ENCODE data around the gene MICAL3.
"Not testable (repeated sequence)": the region's sequence is repeated elsewhere in the genome, so short reads cannot be mapped to it uniquely, and the experiment has no call there.

MICAL3 gene

GRCh38 chr22:17764852-17765251 is 259.5 kb downstream of the MICAL3 start:
- not testable (repeated sequence) for H3K36me3 ChIP-seq (ENCODE audit: control insufficient read depth, insufficient read depth, low read length); H3K4me1 ChIP-seq (ENCODE audit: control insufficient read depth, insufficient read depth, low read length); H3K9me3 ChIP-seq (ENCODE audit: control insufficient read depth, insufficient read depth, low read length); H3K27me3 ChIP-seq (ENCODE audit: control insufficient read depth, insufficient read depth, low read length); H3K4me3 ChIP-seq (ENCODE audit: low read length); H3K27ac ChIP-seq (ENCODE audit: low read length); DNase-seq (ENCODE audit: low read depth, low spot score)
- no CpG with 5 or more reads among the region's 5 CpGs for WGBS (ENCODE audit: insufficient coverage, insufficient read length)

DNA sequence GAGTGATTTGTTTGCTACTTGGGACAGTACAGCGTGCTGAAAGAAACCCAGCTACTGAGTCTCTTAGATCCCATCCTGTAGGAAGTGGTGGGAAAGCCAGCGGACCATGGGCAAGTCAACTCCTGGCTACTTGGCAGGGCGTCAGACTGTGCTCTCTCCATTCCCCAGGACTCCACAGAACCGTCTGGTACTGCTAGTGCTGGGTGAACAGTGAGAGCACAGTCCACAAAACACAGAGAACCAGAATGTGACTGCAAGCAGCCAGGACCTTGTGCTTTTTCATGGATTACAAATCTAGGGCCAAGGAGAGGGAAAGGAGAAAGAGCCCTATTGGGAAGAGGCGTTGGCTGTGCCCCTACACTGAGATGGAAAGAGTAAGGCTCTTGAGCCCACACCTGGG is 260.3 kb downstream of the MICAL3 start:
- Histone ChIP-seq H3K27me3 (ENCODE audit: control insufficient read depth, insufficient read depth, low read length) (no peaks in the 10 kb centered on the region), H3K4me1 (ENCODE audit: control insufficient read depth, insufficient read depth, low read length) (no peaks in the 10 kb centered on the region), H3K36me3 (ENCODE audit: control insufficient read depth, insufficient read depth, low read length) (no peaks in the 10 kb centered on the region), H3K4me3 (ENCODE audit: low read length) (no peak overlapping the region), H3K27ac (ENCODE audit: low read length) (no peak overlapping the region), H3K9me3 (ENCODE audit: control insufficient read depth, insufficient read depth, low read length) (no peaks in the 10 kb centered on the region)
- no peak for DNase-seq (ENCODE audit: low read depth, low spot score)
- no CpG with 5 or more reads among the region's 5 CpGs for WGBS (ENCODE audit: insufficient coverage, insufficient read length)

DNA sequence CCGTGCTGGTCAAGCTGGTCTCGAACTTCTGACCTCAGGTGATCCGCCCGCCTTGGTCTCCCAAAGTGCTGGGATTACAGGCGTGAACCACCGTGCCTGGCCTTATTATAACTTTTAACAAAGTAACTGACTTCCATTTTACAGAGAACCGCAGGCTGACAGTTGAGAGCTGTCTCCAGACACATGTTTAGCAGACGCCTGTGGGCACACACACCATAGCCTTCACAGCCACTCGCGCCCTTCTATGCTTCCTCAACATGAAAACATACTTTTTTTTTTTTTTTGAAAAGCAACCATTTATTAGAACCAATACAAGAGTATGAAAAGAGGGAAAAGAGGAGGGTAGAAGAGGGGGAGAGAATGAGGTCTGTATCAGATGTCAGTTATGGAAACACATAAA is 260.9 kb downstream of the MICAL3 start:
- not testable (repeated sequence) for H3K4me1 ChIP-seq (ENCODE audit: control insufficient read depth, insufficient read depth, low read length); H3K36me3 ChIP-seq (ENCODE audit: control insufficient read depth, insufficient read depth, low read length); DNase-seq (ENCODE audit: low read depth, low spot score); H3K27me3 ChIP-seq (ENCODE audit: control insufficient read depth, insufficient read depth, low read length); H3K9me3 ChIP-seq (ENCODE audit: control insufficient read depth, insufficient read depth, low read length); H3K27ac ChIP-seq (ENCODE audit: low read length); H3K4me3 ChIP-seq (ENCODE audit: low read length)
- WGBS (ENCODE audit: insufficient coverage, insufficient read length): no CpG with 5 or more reads among the region's 10 CpGs

GRCh38 chr22:17761138-17761488 is 263.2 kb downstream of the MICAL3 start:
- no peaks in the 10 kb centered on the region for H3K36me3 ChIP-seq (ENCODE audit: control insufficient read depth, insufficient read depth, low read length)
- H3K4me3 ChIP-seq (ENCODE audit: low read length): no peak overlapping the region
- H3K27ac ChIP-seq (ENCODE audit: low read length): no peak overlapping the region
- H3K9me3 ChIP-seq (ENCODE audit: control insufficient read depth, insufficient read depth, low read length): no peaks in the 10 kb centered on the region
- no peak for DNase-seq (ENCODE audit: low read depth, low spot score)
- no peaks in the 10 kb centered on the region for H3K4me1 ChIP-seq (ENCODE audit: control insufficient read depth, insufficient read depth, low read length)
- no CpG with 5 or more reads among the region's 4 CpGs for WGBS (ENCODE audit: insufficient coverage, insufficient read length)
- no peaks in the 10 kb centered on the region for H3K27me3 ChIP-seq (ENCODE audit: control insufficient read depth, insufficient read depth, low read length)

- no peaks in the 10 kb centered on the region for H3K27me3 ChIP-seq (ENCODE audit: control insufficient read depth, insufficient read depth, low read length)
- no peaks in the 10 kb centered on the region; the same call in 1 of the 2 replicates for H3K4me1 ChIP-seq (ENCODE audit: control insufficient read depth, insufficient read depth, low read length)
- no peaks in the 10 kb centered on the region; the same call in 1 of the 2 replicates for H3K36me3 ChIP-seq (ENCODE audit: control insufficient read depth, insufficient read depth, low read length)
- WGBS (ENCODE audit: insufficient coverage, insufficient read length): no CpG with 5 or more reads among the region's 14 CpGs
- H3K4me3 ChIP-seq (ENCODE audit: low read length): no peak overlapping the region
- DNase-seq (ENCODE audit: low read depth, low spot score): no peak
- no peak overlapping the region for H3K27ac ChIP-seq (ENCODE audit: low read length)
- no peaks in the 10 kb centered on the region for H3K9me3 ChIP-seq (ENCODE audit: control insufficient read depth, insufficient read depth, low read length)
These were observed 270.0 kb downstream of the MICAL3 start for GRCh38 chr22:17754233-17754925.

- Histone ChIP-seq H3K27me3 (ENCODE audit: control insufficient read depth, insufficient read depth, low read length) (no peaks in the 10 kb centered on the region), H3K27ac (ENCODE audit: low read length) (no peak overlapping the region), H3K4me1 (ENCODE audit: control insufficient read depth, insufficient read depth, low read length) (no peaks in the 10 kb centered on the region; the same call in 1 of the 2 replicates), H3K9me3 (ENCODE audit: control insufficient read depth, insufficient read depth, low read length) (no peaks in the 10 kb centered on the region), H3K36me3 (ENCODE audit: control insufficient read depth, insufficient read depth, low read length) (no peaks in the 10 kb centered on the region; the same call in 1 of the 2 replicates), H3K4me3 (ENCODE audit: low read length) (no peak overlapping the region)
- DNase-seq (ENCODE audit: low read depth, low spot score): no peak
- no CpG with 5 or more reads among the region's 13 CpGs for WGBS (ENCODE audit: insufficient coverage, insufficient read length)
These were observed 270.9 kb downstream of the MICAL3 start for GRCh38 chr22:17753401-17753989.

DNA sequence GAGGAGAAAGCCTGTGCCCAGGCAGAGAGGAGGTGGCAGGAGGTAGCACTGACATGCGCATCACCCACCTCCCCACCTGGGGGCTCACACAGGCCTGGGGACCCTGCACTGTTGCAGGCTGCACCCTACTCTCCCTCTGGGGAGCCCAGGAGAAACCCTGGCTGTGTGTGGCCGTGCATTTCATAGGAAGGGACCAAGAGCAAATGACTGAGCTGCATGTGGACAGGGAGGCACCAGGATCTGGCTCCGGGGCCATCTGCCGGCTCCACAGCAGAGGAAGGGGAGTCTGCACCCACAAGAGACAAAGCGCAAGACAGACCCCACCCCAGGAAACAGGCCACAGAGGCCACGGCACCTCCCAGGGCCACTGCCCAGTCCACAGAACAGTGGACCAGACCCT is 272.8 kb downstream of the MICAL3 start:
- Histone ChIP-seq H3K9me3 (ENCODE audit: control insufficient read depth, insufficient read depth, low read length) (no peaks in the 10 kb centered on the region), H3K4me3 (ENCODE audit: low read length) (no peak overlapping the region), H3K27me3 (ENCODE audit: control insufficient read depth, insufficient read depth, low read length) (no peaks in the 10 kb centered on the region), H3K27ac (ENCODE audit: low read length) (no peak overlapping the region), H3K36me3 (ENCODE audit: control insufficient read depth, insufficient read depth, low read length) (no peaks in the 10 kb centered on the region; the same call in 1 of the 2 replicates), H3K4me1 (ENCODE audit: control insufficient read depth, insufficient read depth, low read length) (no peaks in the 10 kb centered on the region; the same call in 1 of the 2 replicates)
- WGBS (ENCODE audit: insufficient coverage, insufficient read length): no CpG with 5 or more reads among the region's 6 CpGs
- no peak for DNase-seq (ENCODE audit: low read depth, low spot score)

DNA sequence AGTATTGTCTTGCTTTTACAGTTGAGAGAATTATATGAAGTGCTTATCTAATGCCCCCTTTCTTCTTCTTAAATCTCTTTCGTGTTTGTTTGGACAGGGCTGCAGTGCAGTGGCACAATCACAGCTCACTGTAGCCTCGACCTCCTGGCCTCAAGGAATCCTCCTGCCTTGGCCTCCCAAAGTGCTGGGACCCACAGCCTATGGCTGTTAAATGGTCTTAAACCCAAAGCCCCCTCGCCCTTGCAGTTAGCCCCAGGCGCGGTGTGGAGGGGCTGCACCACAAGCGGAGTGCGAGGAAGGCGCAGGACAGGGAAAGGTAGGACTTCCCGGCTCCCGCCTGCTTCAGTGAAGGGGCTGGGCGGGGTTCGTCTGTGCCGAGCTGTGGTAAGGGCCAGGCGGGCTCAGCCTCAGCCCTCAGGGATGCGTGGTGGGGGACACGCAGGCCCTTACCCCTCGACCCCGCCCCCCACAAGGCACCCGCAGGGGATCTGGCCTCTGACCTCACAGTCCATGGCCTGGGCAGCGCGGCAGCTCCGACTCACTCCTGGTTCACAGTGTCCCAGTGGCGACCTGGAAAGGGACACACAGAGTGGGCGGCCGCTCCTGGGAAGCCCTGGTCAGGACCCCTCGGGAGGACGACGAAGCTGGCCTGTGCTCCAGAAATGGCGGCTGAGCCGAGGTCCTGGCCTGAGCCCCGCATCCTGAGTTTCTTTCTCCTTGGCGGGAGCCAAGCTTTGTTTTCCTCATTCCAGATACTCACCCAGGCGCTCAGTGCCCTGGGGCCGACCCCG is 274.6 kb downstream of the MICAL3 start:
- Histone ChIP-seq H3K9me3 (ENCODE audit: control insufficient read depth, insufficient read depth, low read length) (no peaks in the 10 kb centered on the region), H3K27ac (ENCODE audit: low read length) (no peak overlapping the region), H3K36me3 (ENCODE audit: control insufficient read depth, insufficient read depth, low read length) (no peaks in the 10 kb centered on the region; the same call in 1 of the 2 replicates), H3K27me3 (ENCODE audit: control insufficient read depth, insufficient read depth, low read length) (no peaks in the 10 kb centered on the region), H3K4me3 (ENCODE audit: low read length) (no peak overlapping the region), H3K4me1 (ENCODE audit: control insufficient read depth, insufficient read depth, low read length) (no peaks in the 10 kb centered on the region; the same call in 1 of the 2 replicates)
- DNase-seq (ENCODE audit: low read depth, low spot score): no peak
- no CpG with 5 or more reads among the region's 35 CpGs for WGBS (ENCODE audit: insufficient coverage, insufficient read length)

- Histone ChIP-seq H3K27ac (ENCODE audit: low read length) (no peak overlapping the region), H3K4me3 (ENCODE audit: low read length) (no peak overlapping the region), H3K9me3 (ENCODE audit: control insufficient read depth, insufficient read depth, low read length) (no peaks in the 10 kb centered on the region), H3K27me3 (ENCODE audit: control insufficient read depth, insufficient read depth, low read length) (no peaks in the 10 kb centered on the region), H3K4me1 (ENCODE audit: control insufficient read depth, insufficient read depth, low read length) (peaks cover 1% of the 10 kb centered on the region; the same call in 1 of the 2 replicates), H3K36me3 (ENCODE audit: control insufficient read depth, insufficient read depth, low read length) (no peaks in the 10 kb centered on the region; the same call in 1 of the 2 replicates)
- DNase-seq (ENCODE audit: low read depth, low spot score): peak; percentile 39
- no CpG with 5 or more reads among the region's 40 CpGs for WGBS (ENCODE audit: insufficient coverage, insufficient read length)
These were observed 275.6 kb downstream of the MICAL3 start for GRCh38 chr22:17748555-17749353.

DNA sequence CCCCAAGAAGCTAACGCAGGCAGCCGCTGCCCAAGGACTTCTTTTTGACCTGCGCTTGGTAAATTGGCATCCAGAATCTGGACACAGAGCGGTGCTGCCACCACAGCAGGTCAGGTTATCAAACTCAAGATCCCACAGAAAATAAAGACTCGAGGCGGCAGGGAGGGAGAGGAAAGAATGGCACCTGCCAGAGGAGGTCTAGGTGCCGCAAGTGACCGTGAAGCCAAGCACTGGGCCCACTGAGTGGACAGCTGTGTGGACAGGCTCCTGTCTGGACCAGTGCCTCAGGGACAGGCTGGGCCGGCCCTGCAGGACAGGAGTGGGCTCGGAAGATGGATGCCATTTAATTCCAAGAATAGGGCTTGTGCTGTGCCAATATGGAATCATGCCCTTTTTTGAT is 277.4 kb downstream of the MICAL3 start:
- peaks cover 3% of the 10 kb centered on the region; the same call in 1 of the 2 replicates for H3K4me1 ChIP-seq (ENCODE audit: control insufficient read depth, insufficient read depth, low read length)
- no peaks in the 10 kb centered on the region for H3K9me3 ChIP-seq (ENCODE audit: control insufficient read depth, insufficient read depth, low read length)
- H3K36me3 ChIP-seq (ENCODE audit: control insufficient read depth, insufficient read depth, low read length): no peaks in the 10 kb centered on the region; the same call in 1 of the 2 replicates
- H3K4me3 ChIP-seq (ENCODE audit: low read length): no peak overlapping the region
- H3K27me3 ChIP-seq (ENCODE audit: control insufficient read depth, insufficient read depth, low read length): no peaks in the 10 kb centered on the region
- no peak overlapping the region for H3K27ac ChIP-seq (ENCODE audit: low read length)
- DNase-seq (ENCODE audit: low read depth, low spot score): no peak
- WGBS (ENCODE audit: insufficient coverage, insufficient read length): no CpG with 5 or more reads among the region's 10 CpGs

Data from iPS DF 6.9 (cell line).